ENCODE data around the gene PRND.

DNA sequence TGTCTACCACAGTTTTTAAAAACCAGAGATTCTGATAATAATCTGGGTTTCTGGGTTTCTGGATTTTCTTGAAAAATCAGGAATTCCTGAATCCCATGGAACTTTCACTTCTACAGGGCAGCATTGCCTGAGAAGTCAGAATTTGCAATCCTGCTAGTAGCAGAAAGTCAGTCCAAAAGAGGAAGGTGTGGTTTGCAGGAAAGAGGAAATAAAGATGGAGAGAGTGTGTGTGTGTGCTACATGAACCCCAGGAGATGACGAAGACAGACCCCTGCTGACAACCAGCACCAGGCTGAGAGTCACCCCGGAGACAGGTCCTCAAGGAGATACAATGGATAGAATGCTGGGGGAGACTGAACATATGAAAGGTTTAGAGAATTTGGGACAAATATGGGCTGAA is 44.9 kb downstream of the PRND start:
- TF ChIP-seq EP300 (IDR thresholded peaks at IDR 0.05; ENCODE audit: borderline replicate concordance in 1 of 2, low read depth in 2 of 2, low read length in 2 of 2) (no peak), POLR2A (IDR thresholded peaks at IDR 0.05; ENCODE audit: control extremely low read depth in 1 of 2, low read depth in 2 of 2, low read length in 2 of 2) (no peak), YY1 (IDR thresholded peaks at IDR 0.05; ENCODE audit: low read depth, low read length) (no peak), SRF (IDR thresholded peaks at IDR 0.05; ENCODE audit: low read depth, low read length) (no peak), RXRA (IDR thresholded peaks at IDR 0.05; ENCODE audit: insufficient read depth, low read depth, low read length) (no peak), EZH2 (IDR thresholded peaks at IDR 0.05; ENCODE audit: low read depth, low read length, severe bottlenecking) (no peak), CTBP2 (IDR thresholded peaks at IDR 0.05; ENCODE audit: borderline replicate concordance, insufficient read depth, insufficient read length, low read length) (no peak), BCL11A (IDR thresholded peaks at IDR 0.05; ENCODE audit: low read depth in 2 of 2, low read length in 2 of 2) (no peak), SIN3A (conservative IDR thresholded peaks at IDR 0.05 in 1 of 2, IDR thresholded peaks at IDR 0.05 in 1 of 2; ENCODE audit: low read depth in 1 of 2, low read length in 2 of 2) (no peak), CREB1 (IDR thresholded peaks at IDR 0.05) (no peak), POLR2AphosphoS5 (IDR thresholded peaks at IDR 0.05; ENCODE audit: low read depth, low read length) (no peak)
- TF ChIP-seq, protein P1, sequence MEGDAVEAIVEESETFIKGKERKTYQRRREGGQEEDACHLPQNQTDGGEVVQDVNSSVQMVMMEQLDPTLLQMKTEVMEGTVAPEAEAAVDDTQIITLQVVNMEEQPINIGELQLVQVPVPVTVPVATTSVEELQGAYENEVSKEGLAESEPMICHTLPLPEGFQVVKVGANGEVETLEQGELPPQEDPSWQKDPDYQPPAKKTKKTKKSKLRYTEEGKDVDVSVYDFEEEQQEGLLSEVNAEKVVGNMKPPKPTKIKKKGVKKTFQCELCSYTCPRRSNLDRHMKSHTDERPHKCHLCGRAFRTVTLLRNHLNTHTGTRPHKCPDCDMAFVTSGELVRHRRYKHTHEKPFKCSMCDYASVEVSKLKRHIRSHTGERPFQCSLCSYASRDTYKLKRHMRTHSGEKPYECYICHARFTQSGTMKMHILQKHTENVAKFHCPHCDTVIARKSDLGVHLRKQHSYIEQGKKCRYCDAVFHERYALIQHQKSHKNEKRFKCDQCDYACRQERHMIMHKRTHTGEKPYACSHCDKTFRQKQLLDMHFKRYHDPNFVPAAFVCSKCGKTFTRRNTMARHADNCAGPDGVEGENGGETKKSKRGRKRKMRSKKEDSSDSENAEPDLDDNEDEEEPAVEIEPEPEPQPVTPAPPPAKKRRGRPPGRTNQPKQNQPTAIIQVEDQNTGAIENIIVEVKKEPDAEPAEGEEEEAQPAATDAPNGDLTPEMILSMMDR (IDR thresholded peaks at IDR 0.05; ENCODE audit: control extremely low read depth in 1 of 3, insufficient read depth in 1 of 3, low read depth in 1 of 3, low read length in 3 of 3) = no peak
- TF ChIP-seq, protein P2, sequence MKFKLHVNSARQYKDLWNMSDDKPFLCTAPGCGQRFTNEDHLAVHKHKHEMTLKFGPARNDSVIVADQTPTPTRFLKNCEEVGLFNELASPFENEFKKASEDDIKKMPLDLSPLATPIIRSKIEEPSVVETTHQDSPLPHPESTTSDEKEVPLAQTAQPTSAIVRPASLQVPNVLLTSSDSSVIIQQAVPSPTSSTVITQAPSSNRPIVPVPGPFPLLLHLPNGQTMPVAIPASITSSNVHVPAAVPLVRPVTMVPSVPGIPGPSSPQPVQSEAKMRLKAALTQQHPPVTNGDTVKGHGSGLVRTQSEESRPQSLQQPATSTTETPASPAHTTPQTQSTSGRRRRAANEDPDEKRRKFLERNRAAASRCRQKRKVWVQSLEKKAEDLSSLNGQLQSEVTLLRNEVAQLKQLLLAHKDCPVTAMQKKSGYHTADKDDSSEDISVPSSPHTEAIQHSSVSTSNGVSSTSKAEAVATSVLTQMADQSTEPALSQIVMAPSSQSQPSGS (IDR thresholded peaks at IDR 0.05; ENCODE audit: low read length) = no peak
